A673 (cell line): ENCODE results near the gene CD28. TPM values are rescaled to one million over a fixed set of nuclear protein-coding genes. Genes with fewer than 3 reads are reported as not detected.

Source experiments
- BruUV-seq: library from RNA; stranded (reverse); fragments of 400-500 nt; replicated peaks from 2 replicates; lab custom pipeline; 2021; lab: Mats Ljungman, UMichigan
- CTCF ChIA-PET: fragments of 300-600 bp; sonication (Branson Sonifier 250); formaldehyde crosslinking; loops from one replicate; lab custom pipeline; 2022; ENCODE audit warnings: antibody characterized with exemption; lab: Charles Lee
- POLR2A ChIA-PET: fragments of 300-600 bp; sonication (Branson Sonifier 250); formaldehyde crosslinking; loops from one replicate; lab custom pipeline; 2022; ENCODE audit warnings: antibody characterized with exemption; ENCODE audit not compliant: low non-redundant PET; lab: Charles Lee
- DNase-seq: peaks from one replicate; pipeline ENCODE4 v3.0.0-alpha.2; 2015; ENCODE audit warnings: low spot score
- H3K27ac ChIP-seq: fragments of 200-600 bp; sonication (generic); 2 replicates; pipeline ENCODE4 v1.5.1; 2016; ENCODE audit warnings: mixed run types, low read depth, mild to moderate bottlenecking, mixed read lengths, antibody characterized with exemption, low read length; ENCODE audit not compliant: poor library complexity, severe bottlenecking
- H3K27me3 ChIP-seq: fragments of 200-600 bp; sonication (generic); replicated peaks from 2 replicates; pipeline ENCODE4 v1.6.1; 2017; ENCODE audit warnings: mixed run types, low read depth, mild to moderate bottlenecking, mixed read lengths, antibody characterized with exemption, low read length; ENCODE audit not compliant: insufficient read depth, poor library complexity
- H3K36me3 ChIP-seq: fragments of 200-600 bp; sonication (generic); 2 replicates; pipeline ENCODE4 v1.6.1; 2016; ENCODE audit warnings: mixed run types, mild to moderate bottlenecking, mixed read lengths, antibody characterized with exemption, low read length; ENCODE audit not compliant: insufficient read depth, poor library complexity, severe bottlenecking
- H3K4me1 ChIP-seq: fragments of 200-600 bp; sonication (generic); 2 replicates; pipeline ENCODE4 v1.6.1; 2017; ENCODE audit warnings: mixed run types, mild to moderate bottlenecking, mixed read lengths, antibody characterized with exemption, low read length; ENCODE audit not compliant: insufficient read depth, poor library complexity, severe bottlenecking
- H3K4me3 ChIP-seq: fragments of 200-600 bp; sonication (generic); 2 replicates; pipeline ENCODE4 v1.5.1; 2016; ENCODE audit warnings: low read depth, mixed run types, mild to moderate bottlenecking, mixed read lengths, low read length; ENCODE audit not compliant: poor library complexity, severe bottlenecking
- H3K9me3 ChIP-seq: fragments of 200-600 bp; sonication (generic); 2 replicates; pipeline ENCODE4 v1.6.1; 2016; ENCODE audit warnings: mixed run types, low read depth, mild to moderate bottlenecking, mixed read lengths, antibody characterized with exemption, low read length; ENCODE audit not compliant: poor library complexity, severe bottlenecking
- EZH2 ChIP-seq: fragments of 200-600 bp; sonication (generic); IDR thresholded peaks from 2 replicates; pipeline ENCODE4 v1.6.1; 2017; ENCODE audit warnings: borderline replicate concordance, low read depth, mild to moderate bottlenecking, mixed read lengths, antibody characterized with exemption, low read length; ENCODE audit not compliant: poor library complexity, severe bottlenecking
- intact Hi-C: fragments of 100-400 bp; cut with micrococcal nuclease; formaldehyde crosslinking; loops from one replicate; pipeline ENCODE4 v1.10.0; 2022; ENCODE audit not compliant: unreplicated experiment
- total RNA-seq: library from RNA; stranded (reverse); gene quantifications from 2 replicates; pipeline ENCODE4 v1.2.3, GENCODE V29; 2021
- TF ChIP-seq, protein P1 (sequence below): fragments of 300-800, 200-600 bp; sonication (generic); conservative IDR thresholded peaks from 2 replicates; pipeline ENCODE4 v1.5.1; 2017; ENCODE audit warnings: low read depth, mild to moderate bottlenecking, antibody characterized with exemption, low read length, moderate library complexity, mixed read lengths

CD28 gene
- total RNA-seq, 1 experiment from 2014 or later = not detected

DNA sequence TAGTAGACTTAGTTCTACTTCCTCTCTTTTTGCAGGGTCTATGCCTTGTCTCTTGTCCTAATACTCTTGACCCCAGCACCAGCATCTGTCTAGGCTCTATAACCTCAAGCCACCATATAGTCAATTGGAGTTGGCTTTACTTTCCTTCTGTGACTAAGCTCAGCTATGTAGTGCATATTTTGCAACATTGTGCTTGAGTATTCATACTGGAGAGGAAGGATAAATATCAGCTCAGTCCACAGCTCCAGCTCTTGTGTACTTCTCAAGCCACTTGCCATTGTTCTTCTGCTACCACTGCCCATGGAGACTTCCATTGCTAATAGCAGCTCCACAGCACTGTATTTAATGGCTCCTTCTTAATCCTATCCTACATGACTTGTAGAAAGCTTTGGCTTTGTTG is 35.5 kb upstream of the CD28 start:
- ChIA-PET POLR2A (interaction anchor here (0.5 to 0.6 kb wide), 2 partner anchors 17 to 175 kb away, joined by 7 read pairs; no protein-coding TSS in a partner anchor), CTCF (no interaction called here)
- no TSS peak for BruUV-seq
- Histone ChIP-seq H3K9me3 (no peaks in the 10 kb centered on the region), H3K4me1 (no peaks in the 10 kb centered on the region), H3K4me3 (no peak overlapping the region), H3K27ac (no peak overlapping the region), H3K36me3 (no peaks in the 10 kb centered on the region), H3K27me3 (no peaks in the 10 kb centered on the region)
- TF ChIP-seq, protein P1, sequence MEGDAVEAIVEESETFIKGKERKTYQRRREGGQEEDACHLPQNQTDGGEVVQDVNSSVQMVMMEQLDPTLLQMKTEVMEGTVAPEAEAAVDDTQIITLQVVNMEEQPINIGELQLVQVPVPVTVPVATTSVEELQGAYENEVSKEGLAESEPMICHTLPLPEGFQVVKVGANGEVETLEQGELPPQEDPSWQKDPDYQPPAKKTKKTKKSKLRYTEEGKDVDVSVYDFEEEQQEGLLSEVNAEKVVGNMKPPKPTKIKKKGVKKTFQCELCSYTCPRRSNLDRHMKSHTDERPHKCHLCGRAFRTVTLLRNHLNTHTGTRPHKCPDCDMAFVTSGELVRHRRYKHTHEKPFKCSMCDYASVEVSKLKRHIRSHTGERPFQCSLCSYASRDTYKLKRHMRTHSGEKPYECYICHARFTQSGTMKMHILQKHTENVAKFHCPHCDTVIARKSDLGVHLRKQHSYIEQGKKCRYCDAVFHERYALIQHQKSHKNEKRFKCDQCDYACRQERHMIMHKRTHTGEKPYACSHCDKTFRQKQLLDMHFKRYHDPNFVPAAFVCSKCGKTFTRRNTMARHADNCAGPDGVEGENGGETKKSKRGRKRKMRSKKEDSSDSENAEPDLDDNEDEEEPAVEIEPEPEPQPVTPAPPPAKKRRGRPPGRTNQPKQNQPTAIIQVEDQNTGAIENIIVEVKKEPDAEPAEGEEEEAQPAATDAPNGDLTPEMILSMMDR = no peak
- no peak for TF ChIP-seq EZH2
- no peak for DNase-seq
- intact Hi-C loops = no loop called here

DNA sequence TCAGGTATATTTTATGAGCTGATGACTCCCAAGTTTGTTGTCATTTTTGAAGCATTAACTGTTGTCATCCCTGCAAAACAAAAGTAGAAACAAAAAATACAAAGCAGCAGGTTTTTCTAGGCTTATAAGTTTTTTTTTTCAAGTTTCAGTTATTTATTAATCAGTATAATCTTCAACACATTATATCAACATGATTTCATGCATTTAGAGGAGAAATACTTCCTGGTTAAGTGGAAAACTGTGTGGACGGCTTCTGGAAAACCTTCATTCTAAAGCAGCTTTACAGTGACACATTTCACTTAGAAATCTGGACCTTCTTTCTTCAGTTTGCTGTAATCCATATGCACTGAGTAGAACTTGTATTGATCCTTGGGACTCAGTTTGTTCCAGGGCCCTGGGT is 34.6 kb upstream of the CD28 start:
- no peak for DNase-seq
- Histone ChIP-seq H3K9me3 (no peaks in the 10 kb centered on the region), H3K36me3 (no peaks in the 10 kb centered on the region), H3K27ac (no peak overlapping the region), H3K4me3 (no peak overlapping the region), H3K4me1 (no peaks in the 10 kb centered on the region), H3K27me3 (no peaks in the 10 kb centered on the region)
- CTCF ChIA-PET = no interaction called here
- no peak for TF ChIP-seq EZH2
- TF ChIP-seq, protein P1 = no peak
- POLR2A ChIA-PET = no interaction called here
- BruUV-seq = no TSS peak
- intact Hi-C loops = no loop called here

DNA sequence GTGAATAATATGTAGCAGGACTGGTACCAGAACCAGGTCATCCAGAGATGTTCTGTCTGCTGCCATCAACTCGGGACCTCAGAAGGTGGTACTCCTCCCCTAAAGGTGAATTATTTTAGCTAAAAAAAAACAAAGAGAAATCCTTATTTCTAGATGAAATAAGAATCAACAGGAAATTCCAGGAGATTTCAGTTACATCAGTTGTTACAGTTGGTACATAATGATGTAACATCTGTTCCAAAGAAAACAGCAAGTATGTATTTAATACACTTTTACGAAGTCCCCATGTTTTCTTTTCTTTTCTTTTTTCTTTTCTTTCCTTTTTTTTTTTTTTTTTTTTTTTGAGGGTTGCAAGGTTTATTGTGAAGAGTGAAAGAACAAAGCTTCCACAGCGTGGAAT is 33.6 kb upstream of the CD28 start:
- Histone ChIP-seq H3K27ac (no peak overlapping the region), H3K27me3 (no peaks in the 10 kb centered on the region), H3K4me1 (no peaks in the 10 kb centered on the region), H3K4me3 (no peak overlapping the region), H3K9me3 (no peaks in the 10 kb centered on the region), H3K36me3 (no peaks in the 10 kb centered on the region)
- ChIA-PET CTCF (no interaction called here), POLR2A (no interaction called here)
- DNase-seq = no peak
- TF ChIP-seq, protein P1 = no peak
- no peak for TF ChIP-seq EZH2
- intact Hi-C loops = no loop called here
- BruUV-seq = no TSS peak
